K562 (cell line): ENCODE measurements around the gene CAMK1D. TPM values are rescaled to one million over a fixed set of nuclear protein-coding genes. Genes with fewer than 3 reads are reported as not detected.

Source experiments
- ATAC-seq: fragments of 200-7000 bp; cut with Tn5 transposase; 3 replicates; pipeline ENCODE4 v1.9.1; 2020; ENCODE audit warnings: moderate library complexity
- BruUV-seq: library from RNA; stranded (reverse); fragments of 400-500 nt; replicated peaks from 2 replicates; lab custom pipeline; 2021; lab: Mats Ljungman, UMichigan
- CTCF ChIA-PET: fragments of 300-600 bp; formaldehyde crosslinking; extraction: SDS; loops from one replicate; lab custom pipeline; 2021; ENCODE audit warnings: low intra/inter-chr PET ratio; lab: Yijun Ruan, JAX
- POLR2A ChIA-PET: fragments of 300-600, 350-650 bp; sonication (Branson Sonifier 250); formaldehyde crosslinking; extraction: SDS; loops from one replicate; lab custom pipeline; 2021; ENCODE audit warnings: antibody characterized with exemption, inconsistent platforms; lab: Yijun Ruan, JAX
- DNase-seq, 4 experiments: peaks; one replicate each; pipeline versions ENCODE4 v3.0.0 to v3.0.0-alpha.2; 2011 to 2018; ENCODE audit warnings: low spot score in 3 of 4, mixed read lengths in 3 of 4; ENCODE audit errors: extremely low read depth in 1 of 4
- FAIRE-seq: peaks from 2 replicates; lab custom pipeline; 2011; peaks lifted over from hg19 to GRCh38; lab: Jason Lieb, UNC
- H2AFZ ChIP-seq: 2 replicates; pipeline ENCODE4 v1.6.0; 2011; ENCODE audit warnings: low read depth, low read length, control low read depth, inconsistent platforms
- H3K27ac ChIP-seq: fragments of 200-600 bp; 3 replicates; pipeline ENCODE4 v1.8.0; 2011; ENCODE audit warnings: low read depth, mild to moderate bottlenecking, control low read depth, inconsistent platforms, low read length, moderate library complexity, mixed read lengths; ENCODE audit errors: extremely low read depth
- H3K27me3 ChIP-seq, 2 experiments: fragments of 300-600 bp in 1 of 2; 2 replicates in 1 of 2; 3 replicates in 1 of 2; pipeline versions ENCODE4 v1.6.0 to v1.8.0; 2011; ENCODE audit warnings: inconsistent platforms in 2 of 2, low read length in 2 of 2, mild to moderate bottlenecking in 1 of 2, mixed read lengths in 1 of 2, moderate library complexity in 1 of 2; ENCODE audit not compliant: control insufficient read depth in 2 of 2, insufficient read depth in 2 of 2
- H3K36me3 ChIP-seq: fragments of 300-600 bp; 3 replicates; pipeline ENCODE4 v1.8.0; 2011; ENCODE audit warnings: mild to moderate bottlenecking, low read length, inconsistent platforms; ENCODE audit not compliant: control insufficient read depth, insufficient read depth
- H3K4me1 ChIP-seq, 2 experiments: fragments of 200-600 bp in 1 of 2; replicated peaks in 1 of 2; 2 replicates in 1 of 2; 3 replicates in 1 of 2; pipeline versions ENCODE4 v1.5.1 to v1.8.0; 2011; ENCODE audit warnings: inconsistent platforms in 2 of 2, low read length in 2 of 2, mild to moderate bottlenecking in 1 of 2, mixed read lengths in 1 of 2, moderate library complexity in 1 of 2; ENCODE audit not compliant: control insufficient read depth in 2 of 2, insufficient read depth in 2 of 2
- H3K4me2 ChIP-seq: 2 replicates; pipeline ENCODE4 v1.6.1; 2011; ENCODE audit warnings: low read length, control low read depth, inconsistent platforms, mixed read lengths; ENCODE audit not compliant: insufficient read depth
- H3K4me3 ChIP-seq: fragments of 200-600 bp; sonication (generic), shearing (Covaris generic); 2 replicates; pipeline ENCODE4 v1.5.1; 2016; ENCODE audit warnings: control low read depth, inconsistent platforms
- H3K79me2 ChIP-seq: fragments of 200-600 bp; 3 replicates; pipeline ENCODE4 v1.8.0; 2011; ENCODE audit warnings: low read length, inconsistent platforms; ENCODE audit not compliant: control insufficient read depth, insufficient read depth
- H3K9ac ChIP-seq, 2 experiments: 2 replicates each; pipeline versions ENCODE4 v1.6.0 to v1.6.1; 2011; ENCODE audit warnings: low read depth in 2 of 2, low read length in 2 of 2, control low read depth in 1 of 2, inconsistent platforms in 1 of 2, mild to moderate bottlenecking in 1 of 2, mixed read lengths in 1 of 2; ENCODE audit not compliant: insufficient read depth in 1 of 2
- H3K9me1 ChIP-seq: one replicate; pipeline ENCODE4 v1.6.0; 2011; ENCODE audit warnings: inconsistent platforms, mild to moderate bottlenecking, low read length, moderate library complexity; ENCODE audit not compliant: control insufficient read depth, insufficient read depth
- H3K9me3 ChIP-seq: replicated peaks from 2 replicates; pipeline ENCODE4 v1.5.1; 2011; ENCODE audit warnings: low read depth, low read length, inconsistent platforms; ENCODE audit not compliant: control insufficient read depth, insufficient read depth
- H4K20me1 ChIP-seq: replicated peaks from 2 replicates; pipeline ENCODE4 v1.6.1; 2011; ENCODE audit warnings: low read length, inconsistent platforms, mixed read lengths; ENCODE audit not compliant: control insufficient read depth, insufficient read depth
- C11orf30 ChIP-seq: fragments of 450-650 bp; IDR thresholded peaks from 2 replicates; pipeline ENCODE4 v1.6.1; 2016; ENCODE audit warnings: low read depth, mild to moderate bottlenecking
- CBFB ChIP-seq: sonication (generic); formaldehyde crosslinking; IDR thresholded peaks from 2 replicates; pipeline ENCODE4 v1.4.0; 2020; ENCODE audit warnings: mild to moderate bottlenecking, missing genetic modification reagents
- FOXA1 ChIP-seq: fragments of 450-650 bp; IDR thresholded peaks from 2 replicates; pipeline ENCODE4 v1.6.1; 2016; ENCODE audit warnings: mild to moderate bottlenecking, borderline replicate concordance
- GATAD2B ChIP-seq: fragments of 450-650 bp; IDR thresholded peaks from 2 replicates; pipeline ENCODE4 v1.6.1; 2017; ENCODE audit warnings: mild to moderate bottlenecking, borderline replicate concordance
- NCOA6 ChIP-seq: fragments of 450-650 bp; IDR thresholded peaks from 2 replicates; pipeline ENCODE4 v1.6.1; 2017; ENCODE audit warnings: mild to moderate bottlenecking
- NFIC ChIP-seq: fragments of 450-650 bp; IDR thresholded peaks from 2 replicates; pipeline ENCODE4 v1.6.1; 2017; ENCODE audit warnings: mild to moderate bottlenecking, inconsistent platforms
- NR3C1 ChIP-seq: sonication (generic); formaldehyde crosslinking; IDR thresholded peaks from 2 replicates; pipeline ENCODE4 v1.8.1; 2022; ENCODE audit warnings: missing genetic modification reagents
- SRSF1 ChIP-seq: fragments of 200-400 bp; formaldehyde crosslinking; IDR thresholded peaks from 2 replicates; pipeline ENCODE4 v1.6.1; 2017; ENCODE audit warnings: mild to moderate bottlenecking, low read depth, low read length, moderate library complexity
- TAF1 ChIP-seq: IDR thresholded peaks from 2 replicates; pipeline ENCODE4 v1.6.1; 2011; ENCODE audit warnings: mild to moderate bottlenecking, low read length, moderate library complexity; ENCODE audit not compliant: insufficient read depth, control insufficient read depth, severe bottlenecking; ENCODE audit errors: extremely low read depth
- ZBTB8A ChIP-seq: fragments of 450-650 bp; IDR thresholded peaks from 2 replicates; pipeline ENCODE4 v1.6.1; 2018; ENCODE audit warnings: mild to moderate bottlenecking, moderate library complexity; ENCODE audit not compliant: partially characterized antibody
- ZC3H8 ChIP-seq: fragments of 450-650 bp; IDR thresholded peaks from 2 replicates; pipeline ENCODE4 v1.6.1; 2017
- ZNF232 ChIP-seq: sonication (generic); formaldehyde crosslinking; IDR thresholded peaks from 2 replicates; pipeline ENCODE4 v1.8.0; 2022; ENCODE audit warnings: mild to moderate bottlenecking, missing genetic modification reagents
- ZNF707 ChIP-seq: fragments of 250-450 bp; sonication (Bioruptor Pico); conservative IDR thresholded peaks from 2 replicates; pipeline ENCODE4 v1.8.0; 2022; ENCODE audit warnings: inconsistent platforms, mild to moderate bottlenecking, moderate library complexity
- WGBS: fragments of 100-300 bp; shearing (Covaris generic); methylation state at CpG from one replicate; pipeline ENCODE4 v1.1.6; 2016; ENCODE audit warnings: low coverage, mixed read lengths; ENCODE audit not compliant: insufficient coverage; ENCODE audit errors: missing lambda C conversion rate; 5-methylcytosine and 5-hydroxymethylcytosine counted together
- in situ Hi-C: fragments of 300-500 bp; cut with MboI; formaldehyde crosslinking; loops from 4 replicates; pipeline ENCODE4 v1.15.0; 2018; ENCODE audit warnings: inconsistent platforms, mixed read lengths
- intact Hi-C: fragments of 100-400 bp; cut with micrococcal nuclease; formaldehyde crosslinking; loops from 2 replicates; pipeline ENCODE4 v1.14.2; 2022
- polyA plus RNA-seq, 8 experiments: library from polyadenylated mRNA; depleted of rRNA in 4 of 8; stranded (reverse) in 5 of 8; unstranded in 3 of 8; fragments of >200 nt; fragmentation: Nextera tagmentation in 2 of 8; fragmentation: Illumina TruSeq in 1 of 8; extraction: Ambion mirVana in 2 of 8; extraction: Trizol in 1 of 8; gene quantifications; 2 replicates each; pipeline versions ENCODE4 v1.2.1 to v1.2.3, GENCODE V29; 2011 to 2014; ENCODE audit warnings: inconsistent platforms in 1 of 8, missing spikeins in 1 of 8
- total RNA-seq, 7 experiments: library from RNA; depleted of rRNA in 6 of 7; stranded (reverse); fragments of >200 nt in 6 of 7; fragmentation: Illumina TruSeq in 2 of 7; extraction: Trizol in 2 of 7; gene quantifications; 2 replicates each; pipeline versions ENCODE4 v1.2.1 to v1.2.3, GENCODE V29; 2011 to 2021; ENCODE audit warnings: low replicate concordance in 1 of 7
- TF ChIP-seq, protein P1 (sequence below): sonication (generic); formaldehyde crosslinking; IDR thresholded peaks from 2 replicates; pipeline ENCODE4 v1.8.1; 2023; ENCODE audit warnings: mild to moderate bottlenecking, missing genetic modification reagents
- TF ChIP-seq, protein P2 (sequence below): fragments of 450-650 bp; IDR thresholded peaks from 2 replicates; pipeline ENCODE4 v1.6.1; 2017; ENCODE audit warnings: antibody characterized with exemption, mild to moderate bottlenecking
- TF ChIP-seq, protein P3 (sequence below): sonication (generic); formaldehyde crosslinking; IDR thresholded peaks from 2 replicates; pipeline ENCODE4 v1.4.0; 2020; ENCODE audit warnings: mild to moderate bottlenecking, missing genetic modification reagents

CAMK1D gene
- total and polyA plus RNA-seq, 9 of the 15 experiments (the other 6 are each of a cell fraction or from before 2014, with no cell fraction given) = 0.12 to 0.24 (median 0.20) TPM; not detected in 5

GRCh38 chr10:12509016-12509793 lies 159.9 kb downstream of the CAMK1D start:
- no TSS peak for BruUV-seq
- CTCF ChIA-PET = no interaction called here

More at GRCh38 chr10:12509016-12509793, 159.9 kb downstream of the CAMK1D start:
- 0% methylated on average over 5 of the region's 5 CpGs for WGBS
- in situ Hi-C loops = no loop called here
- intact Hi-C loops = no loop called here
- no peak overlapping the region for H3K9ac ChIP-seq
- no peaks in the 10 kb centered on the region for H3K79me2 ChIP-seq
- H3K4me2 ChIP-seq = no peak overlapping the region
- peaks cover 55 to 60% of the 10 kb centered on the region in 2 experiments for H3K27me3 ChIP-seq
- DNase-seq (no peak), FAIRE-seq (no peak), ATAC-seq (no peak)
- no peaks in the 10 kb centered on the region for H3K9me3 ChIP-seq
- H2AFZ ChIP-seq = no peak overlapping the region
- H3K27ac ChIP-seq = no peak overlapping the region
- TF ChIP-seq ZNF707 (CRISPR knock-in tag) (no peak), FOXA1 (no peak), CBFB (CRISPR knock-in tag) (no peak), ZC3H8 (no peak), NCOA6 (no peak), NFIC (no peak), GATAD2B (no peak), ZNF232 (CRISPR knock-in tag) (no peak), SRSF1 (no peak), TAF1 (no peak), ZBTB8A (no peak), C11orf30 (no peak), NR3C1 (CRISPR knock-in tag) (no peak)
- TF ChIP-seq, protein P1, sequence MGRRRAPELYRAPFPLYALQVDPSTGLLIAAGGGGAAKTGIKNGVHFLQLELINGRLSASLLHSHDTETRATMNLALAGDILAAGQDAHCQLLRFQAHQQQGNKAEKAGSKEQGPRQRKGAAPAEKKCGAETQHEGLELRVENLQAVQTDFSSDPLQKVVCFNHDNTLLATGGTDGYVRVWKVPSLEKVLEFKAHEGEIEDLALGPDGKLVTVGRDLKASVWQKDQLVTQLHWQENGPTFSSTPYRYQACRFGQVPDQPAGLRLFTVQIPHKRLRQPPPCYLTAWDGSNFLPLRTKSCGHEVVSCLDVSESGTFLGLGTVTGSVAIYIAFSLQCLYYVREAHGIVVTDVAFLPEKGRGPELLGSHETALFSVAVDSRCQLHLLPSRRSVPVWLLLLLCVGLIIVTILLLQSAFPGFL (CRISPR knock-in tag) = no peak
- TF ChIP-seq, protein P2, sequence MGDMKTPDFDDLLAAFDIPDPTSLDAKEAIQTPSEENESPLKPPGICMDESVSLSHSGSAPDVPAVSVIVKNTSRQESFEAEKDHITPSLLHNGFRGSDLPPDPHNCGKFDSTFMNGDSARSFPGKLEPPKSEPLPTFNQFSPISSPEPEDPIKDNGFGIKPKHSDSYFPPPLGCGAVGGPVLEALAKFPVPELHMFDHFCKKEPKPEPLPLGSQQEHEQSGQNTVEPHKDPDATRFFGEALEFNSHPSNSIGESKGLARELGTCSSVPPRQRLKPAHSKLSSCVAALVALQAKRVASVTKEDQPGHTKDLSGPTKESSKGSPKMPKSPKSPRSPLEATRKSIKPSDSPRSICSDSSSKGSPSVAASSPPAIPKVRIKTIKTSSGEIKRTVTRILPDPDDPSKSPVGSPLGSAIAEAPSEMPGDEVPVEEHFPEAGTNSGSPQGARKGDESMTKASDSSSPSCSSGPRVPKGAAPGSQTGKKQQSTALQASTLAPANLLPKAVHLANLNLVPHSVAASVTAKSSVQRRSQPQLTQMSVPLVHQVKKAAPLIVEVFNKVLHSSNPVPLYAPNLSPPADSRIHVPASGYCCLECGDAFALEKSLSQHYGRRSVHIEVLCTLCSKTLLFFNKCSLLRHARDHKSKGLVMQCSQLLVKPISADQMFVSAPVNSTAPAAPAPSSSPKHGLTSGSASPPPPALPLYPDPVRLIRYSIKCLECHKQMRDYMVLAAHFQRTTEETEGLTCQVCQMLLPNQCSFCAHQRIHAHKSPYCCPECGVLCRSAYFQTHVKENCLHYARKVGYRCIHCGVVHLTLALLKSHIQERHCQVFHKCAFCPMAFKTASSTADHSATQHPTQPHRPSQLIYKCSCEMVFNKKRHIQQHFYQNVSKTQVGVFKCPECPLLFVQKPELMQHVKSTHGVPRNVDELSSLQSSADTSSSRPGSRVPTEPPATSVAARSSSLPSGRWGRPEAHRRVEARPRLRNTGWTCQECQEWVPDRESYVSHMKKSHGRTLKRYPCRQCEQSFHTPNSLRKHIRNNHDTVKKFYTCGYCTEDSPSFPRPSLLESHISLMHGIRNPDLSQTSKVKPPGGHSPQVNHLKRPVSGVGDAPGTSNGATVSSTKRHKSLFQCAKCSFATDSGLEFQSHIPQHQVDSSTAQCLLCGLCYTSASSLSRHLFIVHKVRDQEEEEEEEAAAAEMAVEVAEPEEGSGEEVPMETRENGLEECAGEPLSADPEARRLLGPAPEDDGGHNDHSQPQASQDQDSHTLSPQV = no peak
- TF ChIP-seq, protein P3, sequence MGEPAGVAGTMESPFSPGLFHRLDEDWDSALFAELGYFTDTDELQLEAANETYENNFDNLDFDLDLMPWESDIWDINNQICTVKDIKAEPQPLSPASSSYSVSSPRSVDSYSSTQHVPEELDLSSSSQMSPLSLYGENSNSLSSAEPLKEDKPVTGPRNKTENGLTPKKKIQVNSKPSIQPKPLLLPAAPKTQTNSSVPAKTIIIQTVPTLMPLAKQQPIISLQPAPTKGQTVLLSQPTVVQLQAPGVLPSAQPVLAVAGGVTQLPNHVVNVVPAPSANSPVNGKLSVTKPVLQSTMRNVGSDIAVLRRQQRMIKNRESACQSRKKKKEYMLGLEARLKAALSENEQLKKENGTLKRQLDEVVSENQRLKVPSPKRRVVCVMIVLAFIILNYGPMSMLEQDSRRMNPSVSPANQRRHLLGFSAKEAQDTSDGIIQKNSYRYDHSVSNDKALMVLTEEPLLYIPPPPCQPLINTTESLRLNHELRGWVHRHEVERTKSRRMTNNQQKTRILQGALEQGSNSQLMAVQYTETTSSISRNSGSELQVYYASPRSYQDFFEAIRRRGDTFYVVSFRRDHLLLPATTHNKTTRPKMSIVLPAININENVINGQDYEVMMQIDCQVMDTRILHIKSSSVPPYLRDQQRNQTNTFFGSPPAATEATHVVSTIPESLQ (CRISPR knock-in tag) = no peak
- no peaks in the 10 kb centered on the region for H3K36me3 ChIP-seq
- POLR2A ChIA-PET = interaction anchor here (0.6 to 0.7 kb wide), 3 partner anchors 15 to 241 kb away, joined by 3 read pairs; no protein-coding TSS in a partner anchor
- no peaks in the 10 kb centered on the region for H3K4me1 ChIP-seq
- no peak overlapping the region for H3K4me3 ChIP-seq
- H4K20me1 ChIP-seq = 0 out of 2 replicates have a peak, but pooled peaks cover 3% of the 10 kb centered on the region
- H3K9me1 ChIP-seq = no peaks in the 10 kb centered on the region
